ENCODE measurements around the gene GAB2.

Gene GAB2

DNA sequence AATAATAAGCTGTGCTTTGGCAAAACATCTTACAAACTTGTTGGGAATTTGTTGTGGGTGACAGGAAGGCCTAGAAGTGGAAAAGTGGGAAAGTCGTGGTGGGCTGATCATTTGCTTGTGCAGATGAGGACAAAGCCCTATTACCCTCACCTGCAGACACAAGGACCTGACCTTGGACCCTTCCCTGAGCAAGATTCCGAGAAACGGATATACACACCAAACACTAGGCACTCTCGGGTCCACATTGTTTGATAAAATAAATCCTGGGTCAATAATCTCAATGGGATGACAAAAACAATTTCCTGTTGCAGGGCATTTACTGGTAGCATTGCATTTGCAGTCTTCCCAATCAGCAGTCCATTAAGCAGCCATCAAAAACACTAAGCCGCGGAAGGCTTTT, 89.7 kb downstream of the GAB2 start:
- DNase-seq (ENCODE audit: low spot score in 2 of 2) = no peak
- Mint-ChIP-seq H3K9me3 (no peaks in the 10 kb centered on the region), H3K36me3 (no peaks in the 10 kb centered on the region), H3K27me3 (no peaks in the 10 kb centered on the region), H3K4me3 (no peak overlapping the region), H3K27ac (no peak overlapping the region), H3K4me1 (peaks cover 44% of the 10 kb centered on the region)
- ATAC-seq (ENCODE audit: low read depth) = no peak

DNA sequence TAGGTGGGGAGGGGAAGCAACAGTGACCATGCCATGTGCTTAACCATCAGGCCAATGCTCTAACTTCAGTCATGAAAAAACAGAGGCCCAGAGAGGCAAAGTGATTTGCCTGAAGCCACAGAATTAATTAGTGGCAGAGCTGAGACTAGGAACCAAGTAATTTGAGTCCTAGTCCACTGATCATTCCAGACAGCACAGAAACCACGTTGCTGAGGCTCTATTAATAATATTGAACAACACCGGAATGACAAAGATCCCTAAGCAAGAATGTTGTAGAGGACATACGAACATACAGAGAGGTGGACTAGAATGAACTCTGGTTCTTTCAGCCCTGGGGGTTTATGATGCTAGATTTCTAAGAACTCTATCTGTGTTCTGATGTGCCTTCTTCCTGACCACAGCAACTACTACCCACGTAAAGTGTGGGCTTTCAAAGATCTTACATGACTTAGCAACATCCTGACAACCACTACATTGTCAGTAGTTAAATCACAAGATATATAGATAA, 92.3 kb downstream of the GAB2 start:
- Mint-ChIP-seq H3K4me1 (peaks cover 39% of the 10 kb centered on the region), H3K27me3 (no peaks in the 10 kb centered on the region), H3K4me3 (no peak overlapping the region), H3K9me3 (no peaks in the 10 kb centered on the region), H3K27ac (peak overlapping the region; percentile 22), H3K36me3 (no peaks in the 10 kb centered on the region)
- DNase-seq (ENCODE audit: low spot score in 2 of 2) (no peak), ATAC-seq (ENCODE audit: low read depth) (peak; percentile 20)

DNA sequence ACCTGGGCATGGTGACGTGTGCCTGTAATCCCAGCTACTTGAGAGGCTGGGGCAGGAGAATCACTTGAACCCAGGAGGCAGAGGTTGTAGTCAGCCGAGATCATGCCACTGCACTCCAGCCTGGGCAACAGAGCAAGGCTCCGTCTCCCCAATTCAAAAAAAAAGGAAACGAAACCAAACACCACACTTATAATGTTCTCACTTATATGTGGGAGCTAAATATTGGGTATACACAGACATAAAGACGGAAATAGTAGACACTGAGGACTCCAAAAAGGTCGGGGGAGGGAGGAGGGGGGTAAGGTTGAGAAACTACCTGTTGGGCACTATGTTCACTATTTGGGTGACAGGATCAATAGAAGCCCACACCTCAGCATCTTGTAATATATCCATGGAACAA, 94.3 kb downstream of the GAB2 start:
- H3K27me3 Mint-ChIP-seq = no peaks in the 10 kb centered on the region
- peaks cover 41% of the 10 kb centered on the region for H3K4me1 Mint-ChIP-seq
- ATAC-seq (ENCODE audit: low read depth) (peak; percentile 93), DNase-seq (ENCODE audit: low spot score in 2 of 2) (peak in 1 of 2 donors; percentile 14)
- H3K36me3 Mint-ChIP-seq = peaks cover under 1% of the 10 kb centered on the region
- no peak overlapping the region for H3K4me3 Mint-ChIP-seq
- no peak overlapping the region for H3K27ac Mint-ChIP-seq
- H3K9me3 Mint-ChIP-seq = no peaks in the 10 kb centered on the region

DNA sequence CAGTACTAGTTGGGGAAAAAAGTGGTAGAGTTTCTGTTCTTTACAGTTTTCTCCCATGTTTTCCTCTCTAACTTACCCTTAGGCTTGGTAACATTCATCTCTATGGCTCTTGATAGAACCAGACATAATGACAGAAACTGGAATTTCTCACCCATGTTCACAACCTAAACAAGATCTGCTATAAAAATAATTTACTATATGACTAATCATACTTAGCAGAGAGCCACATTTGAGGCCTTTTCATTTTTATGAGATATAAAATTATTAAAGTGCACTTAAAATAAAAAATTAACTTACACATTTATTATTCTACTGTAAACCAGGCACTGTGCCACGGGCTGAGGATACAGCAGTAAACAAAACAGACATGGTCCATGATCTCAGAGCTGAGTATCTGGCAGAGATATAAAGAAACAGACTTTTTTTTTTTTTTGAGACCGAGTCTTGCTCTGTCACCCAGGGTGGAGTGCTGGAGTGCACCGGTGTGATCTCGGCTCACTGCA, 98.1 kb downstream of the GAB2 start:
- Mint-ChIP-seq H3K9me3 (peaks cover 4% of the 10 kb centered on the region), H3K4me1 (peaks cover 30% of the 10 kb centered on the region), H3K4me3 (no peak overlapping the region), H3K36me3 (peaks cover 11% of the 10 kb centered on the region), H3K27me3 (no peaks in the 10 kb centered on the region), H3K27ac (no peak overlapping the region)
- ATAC-seq (ENCODE audit: low read depth) (no peak), DNase-seq (ENCODE audit: low spot score in 2 of 2) (no peak)

- DNase-seq (ENCODE audit: low spot score in 2 of 2) = no peak
- peaks cover 35% of the 10 kb centered on the region for H3K4me1 Mint-ChIP-seq
These were observed 99.1 kb downstream of the GAB2 start for GRCh38 chr11:78318321-78319114.

GRCh38 chr11:78315724-78316123, 101.9 kb downstream of the GAB2 start:
- Mint-ChIP-seq H3K27ac (no peak overlapping the region), H3K4me3 (no peak overlapping the region), H3K4me1 (peaks cover 36% of the 10 kb centered on the region), H3K36me3 (peaks cover 11% of the 10 kb centered on the region), H3K9me3 (peaks cover 4% of the 10 kb centered on the region), H3K27me3 (no peaks in the 10 kb centered on the region)
- no peak for DNase-seq (ENCODE audit: low spot score in 2 of 2)
- no peak for ATAC-seq (ENCODE audit: low read depth)

More at GRCh38 chr11:78318321-78319114, 99.1 kb downstream of the GAB2 start:
- Mint-ChIP-seq H3K4me3 (no peak overlapping the region), H3K9me3 (peaks cover 4% of the 10 kb centered on the region), H3K27ac (no peak overlapping the region), H3K36me3 (peaks cover 11% of the 10 kb centered on the region), H3K27me3 (no peaks in the 10 kb centered on the region)
- no peak for ATAC-seq (ENCODE audit: low read depth)

- Mint-ChIP-seq H3K4me1 (peaks cover 36% of the 10 kb centered on the region), H3K4me3 (no peak overlapping the region), H3K36me3 (peaks cover 11% of the 10 kb centered on the region), H3K9me3 (peaks cover 4% of the 10 kb centered on the region), H3K27me3 (no peaks in the 10 kb centered on the region), H3K27ac (no peak overlapping the region)
- ATAC-seq (ENCODE audit: low read depth) = no peak
- DNase-seq (ENCODE audit: low spot score in 2 of 2) = no peak
These were observed 102.9 kb downstream of the GAB2 start for GRCh38 chr11:78314762-78315161.

DNA sequence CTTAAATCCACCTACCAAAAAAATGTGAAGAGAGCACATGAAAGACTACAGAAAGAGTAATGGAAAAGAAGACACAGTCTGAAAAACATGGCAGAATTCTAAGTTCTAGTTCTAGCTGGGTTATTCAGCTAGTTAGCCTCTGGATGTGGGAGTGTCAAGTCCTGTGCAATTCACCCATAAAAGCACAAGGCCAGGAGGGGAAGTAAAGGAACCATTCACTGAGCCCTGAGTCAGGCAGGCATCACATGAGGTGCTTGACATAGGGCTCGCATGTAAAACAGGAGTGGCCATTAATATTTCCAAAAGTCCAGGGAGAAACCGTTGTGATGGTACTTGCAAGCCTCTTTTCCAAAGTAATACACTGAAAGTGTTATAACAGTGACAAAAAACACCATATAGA, 103.7 kb downstream of the GAB2 start:
- Mint-ChIP-seq H3K36me3 (peaks cover 11% of the 10 kb centered on the region), H3K9me3 (peaks cover 4% of the 10 kb centered on the region), H3K27me3 (no peaks in the 10 kb centered on the region), H3K27ac (peak overlapping the region; percentile 9), H3K4me1 (peaks cover 40% of the 10 kb centered on the region), H3K4me3 (no peak overlapping the region)
- ATAC-seq (ENCODE audit: low read depth) (no peak), DNase-seq (ENCODE audit: low spot score in 2 of 2) (no peak)

DNA sequence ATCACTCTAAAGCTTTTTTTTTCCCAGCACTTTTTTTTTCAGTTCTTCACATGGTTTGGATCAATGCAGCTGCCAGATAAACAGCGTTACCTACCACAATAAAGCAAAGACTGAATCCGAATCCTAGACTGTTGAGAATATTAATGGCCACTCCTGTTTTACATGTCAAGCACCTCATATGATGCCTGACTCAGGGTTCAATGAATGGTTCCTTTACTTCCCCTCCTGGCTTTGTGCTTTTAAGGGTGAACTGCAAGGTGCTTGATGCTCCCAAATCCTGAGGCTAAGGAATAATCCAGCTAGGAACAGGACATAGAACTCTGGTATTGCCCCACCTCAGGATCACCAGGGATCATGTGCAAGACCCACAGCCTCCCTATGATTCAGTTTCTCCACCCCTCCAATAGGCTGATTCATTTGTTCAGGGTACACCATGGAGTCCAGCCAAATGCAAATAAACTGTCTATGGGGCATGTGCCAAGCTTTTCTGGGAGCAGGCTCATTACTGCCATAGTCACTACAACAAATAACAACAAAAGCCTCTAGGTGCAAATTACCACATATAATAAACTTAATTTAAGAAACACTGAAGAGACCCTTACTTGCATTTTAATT, 104.3 kb downstream of the GAB2 start:
- peak overlapping the region; percentile 58 for H3K27ac Mint-ChIP-seq

GRCh38 chr11:78312712-78313111, 104.9 kb downstream of the GAB2 start:
- H3K27ac Mint-ChIP-seq = peak overlapping the region; percentile 58
- H3K4me3 Mint-ChIP-seq = no peak overlapping the region
- peaks cover 42% of the 10 kb centered on the region for H3K4me1 Mint-ChIP-seq
- peaks cover 10% of the 10 kb centered on the region for H3K36me3 Mint-ChIP-seq
- ATAC-seq (ENCODE audit: low read depth) (peak; percentile 58), DNase-seq (ENCODE audit: low spot score in 2 of 2) (no peak)
- H3K27me3 Mint-ChIP-seq = no peaks in the 10 kb centered on the region
- H3K9me3 Mint-ChIP-seq = peaks cover 4% of the 10 kb centered on the region

More for the DNA sequence above, 104.3 kb downstream of the GAB2 start:
- H3K4me3 Mint-ChIP-seq = no peak overlapping the region
- H3K9me3 Mint-ChIP-seq = peaks cover 4% of the 10 kb centered on the region
- H3K36me3 Mint-ChIP-seq = peaks cover 11% of the 10 kb centered on the region
- ATAC-seq (ENCODE audit: low read depth) (no peak), DNase-seq (ENCODE audit: low spot score in 2 of 2) (no peak)
- H3K4me1 Mint-ChIP-seq = peaks cover 44% of the 10 kb centered on the region
- H3K27me3 Mint-ChIP-seq = no peaks in the 10 kb centered on the region

DNA sequence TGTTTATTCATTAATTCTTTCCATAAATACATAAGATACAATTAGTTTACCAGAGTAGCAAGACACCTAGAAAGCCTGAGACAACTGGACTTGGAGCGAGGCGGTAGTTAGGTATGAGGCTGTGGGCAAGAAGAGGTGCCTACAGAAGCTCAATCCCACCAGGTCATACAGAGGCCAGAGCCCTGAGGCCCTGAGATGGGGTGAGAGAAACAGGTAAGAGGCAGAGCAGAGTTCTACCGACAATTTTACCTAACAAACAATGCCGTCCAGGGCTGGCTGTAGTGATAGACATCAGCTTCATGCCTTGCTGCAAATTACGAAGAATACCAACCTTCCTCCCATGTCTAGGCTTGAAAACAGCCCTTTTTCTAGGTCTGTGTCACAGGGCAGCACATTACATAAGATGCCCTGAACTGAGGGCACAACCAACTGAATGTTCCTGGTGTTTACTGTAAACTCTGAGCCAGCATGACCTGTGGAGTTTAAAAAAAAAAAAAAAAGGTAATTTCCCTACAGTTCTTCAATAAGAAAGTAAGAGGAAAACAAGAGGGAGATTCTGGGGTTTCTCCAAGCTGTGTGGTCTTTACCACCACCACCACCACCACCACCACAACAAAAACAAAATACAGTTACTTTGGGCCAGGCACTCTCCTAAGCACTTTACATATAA, 105.8 kb downstream of the GAB2 start:
- Mint-ChIP-seq H3K4me1 (peaks cover 40% of the 10 kb centered on the region), H3K9me3 (peaks cover 2% of the 10 kb centered on the region), H3K36me3 (peaks cover 10% of the 10 kb centered on the region), H3K4me3 (no peak overlapping the region), H3K27ac (no peak overlapping the region), H3K27me3 (no peaks in the 10 kb centered on the region)
- ATAC-seq (ENCODE audit: low read depth) (peak; percentile 20), DNase-seq (ENCODE audit: low spot score in 2 of 2) (no peak)

- peaks cover 35% of the 10 kb centered on the region for H3K4me1 Mint-ChIP-seq
- peak overlapping the region; percentile 51 for H3K4me3 Mint-ChIP-seq
- ATAC-seq (ENCODE audit: low read depth) = peak; percentile 64
These were observed 107.1 kb downstream of the GAB2 start for GRCh38 chr11:78310500-78310909.

GRCh38 chr11:78304201-78304600, 113.4 kb downstream of the GAB2 start:
- H3K36me3 Mint-ChIP-seq = peaks cover 9% of the 10 kb centered on the region
- no peaks in the 10 kb centered on the region for H3K27me3 Mint-ChIP-seq
- no peak overlapping the region for H3K27ac Mint-ChIP-seq

More at GRCh38 chr11:78310500-78310909, 107.1 kb downstream of the GAB2 start:
- Mint-ChIP-seq H3K27me3 (no peaks in the 10 kb centered on the region), H3K9me3 (no peaks in the 10 kb centered on the region), H3K27ac (peak overlapping the region; percentile 61), H3K36me3 (peaks cover 5% of the 10 kb centered on the region)
- no peak for DNase-seq (ENCODE audit: low spot score in 2 of 2)

More at GRCh38 chr11:78304201-78304600, 113.4 kb downstream of the GAB2 start:
- no peak for DNase-seq (ENCODE audit: low spot score in 2 of 2)
- H3K4me1 Mint-ChIP-seq = peaks cover 30% of the 10 kb centered on the region
- no peaks in the 10 kb centered on the region for H3K9me3 Mint-ChIP-seq
- no peak for ATAC-seq (ENCODE audit: low read depth)
- no peak overlapping the region for H3K4me3 Mint-ChIP-seq

All from memory B cell (primary cell).